Measurements from ENCODE around the gene CDH13.

Gene CDH13

DNA sequence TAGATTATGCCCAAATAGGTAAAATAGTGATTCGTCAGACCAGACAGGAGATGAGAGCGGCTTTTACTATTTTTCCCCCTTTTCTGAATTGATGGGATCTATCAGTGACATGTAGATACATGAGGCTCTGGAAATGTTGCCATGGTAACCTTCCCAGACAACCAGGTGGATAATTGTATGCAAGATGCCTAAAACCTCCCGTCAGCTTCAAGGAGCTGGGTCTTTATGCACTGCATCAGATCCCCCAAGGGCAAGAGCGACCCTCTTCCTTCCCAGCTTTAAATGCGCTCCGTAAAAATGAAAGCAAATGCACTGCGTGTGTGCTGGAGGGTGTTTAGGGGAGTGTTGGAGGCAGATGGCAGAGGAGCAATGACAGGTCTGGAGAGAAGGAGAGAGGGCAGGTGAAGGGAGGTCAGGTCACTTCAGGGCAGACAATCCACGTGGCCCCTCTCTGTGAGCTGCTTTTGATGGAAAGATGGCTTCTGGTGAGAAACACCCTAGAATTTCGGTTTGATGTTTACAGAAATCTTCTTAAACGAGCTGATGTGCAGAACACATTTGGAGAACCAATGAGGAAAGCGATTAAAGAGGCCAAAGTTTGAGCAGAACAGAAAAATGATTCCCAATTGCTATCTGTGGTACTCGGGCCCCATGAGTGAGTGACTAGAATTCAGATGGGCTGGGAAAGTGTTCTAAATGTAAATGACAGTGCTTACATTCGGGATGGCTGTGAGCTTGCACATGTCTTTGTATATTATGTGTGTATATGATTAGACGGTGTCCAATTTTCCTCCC is 719.3 kb downstream of the CDH13 start:
- no peak for DNase-seq (ENCODE audit: low read depth, low spot score)

DNA sequence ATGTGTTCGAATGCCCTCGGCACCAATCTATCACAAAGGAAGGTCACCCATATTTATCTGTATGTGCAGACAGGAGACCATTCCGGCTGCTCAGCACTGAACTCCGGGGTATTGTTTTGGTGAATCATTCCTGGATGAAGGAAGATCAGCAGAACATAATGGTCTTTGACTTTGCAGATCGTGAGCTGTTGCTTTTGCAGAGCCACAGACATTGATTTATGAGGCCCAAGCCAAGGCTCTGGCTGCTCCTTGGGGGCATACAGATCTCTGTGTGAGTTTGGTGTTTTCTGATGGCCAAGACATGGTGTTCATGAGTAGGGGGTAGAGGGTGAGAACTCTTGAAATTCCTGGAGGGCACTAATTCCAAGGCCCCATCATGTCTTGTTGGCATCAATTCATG is 722.2 kb downstream of the CDH13 start:
- no peak for DNase-seq (ENCODE audit: low read depth, low spot score)

DNA sequence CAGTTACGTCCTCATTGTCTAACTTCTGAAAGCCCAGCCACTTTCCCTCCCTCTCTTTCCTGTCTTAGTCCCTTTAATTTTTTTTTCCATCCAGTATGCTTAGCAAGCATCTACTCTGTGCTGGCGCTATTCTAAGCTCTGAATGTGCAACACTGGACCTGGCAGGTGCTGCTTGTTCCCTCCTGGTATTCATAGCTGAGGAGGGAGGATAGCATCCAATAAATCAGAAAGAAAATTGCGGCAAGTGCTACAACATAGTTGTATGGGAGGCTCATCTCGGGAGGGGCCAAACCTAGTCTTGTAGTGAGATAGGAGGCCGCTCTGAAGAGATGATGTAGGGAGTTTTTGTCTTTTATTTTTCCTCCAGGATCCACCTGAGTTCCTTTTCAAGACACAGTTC is 723.7 kb downstream of the CDH13 start:
- DNase-seq (ENCODE audit: low read depth, low spot score): no peak

- DNase-seq (ENCODE audit: low read depth, low spot score): no peak
Observed at GRCh38 chr16:83351846-83352245, 725.1 kb downstream of the CDH13 start.

DNA sequence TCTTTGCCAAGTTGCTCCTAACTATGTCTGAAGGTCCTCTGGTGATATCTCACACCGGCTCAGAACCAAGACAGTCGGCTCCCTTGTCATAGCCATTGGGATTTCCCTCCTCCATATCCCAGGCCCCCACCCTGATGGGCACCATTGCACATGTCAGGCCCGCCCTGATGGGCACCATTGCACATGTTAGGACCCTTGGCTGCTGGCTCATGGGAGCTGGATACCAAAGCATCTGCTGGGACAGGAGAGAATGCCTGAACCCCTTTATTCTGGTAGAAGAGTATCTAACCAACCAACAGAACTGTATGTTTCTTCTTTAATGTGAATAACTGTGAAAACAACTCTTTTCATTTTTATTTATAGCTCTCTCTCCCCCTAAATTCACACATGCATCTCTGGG is 726.5 kb downstream of the CDH13 start:
- no peak for DNase-seq (ENCODE audit: low read depth, low spot score)

GRCh38 chr16:83354015-83354414 is 727.2 kb downstream of the CDH13 start:
- no peak for DNase-seq (ENCODE audit: low read depth, low spot score)

DNA sequence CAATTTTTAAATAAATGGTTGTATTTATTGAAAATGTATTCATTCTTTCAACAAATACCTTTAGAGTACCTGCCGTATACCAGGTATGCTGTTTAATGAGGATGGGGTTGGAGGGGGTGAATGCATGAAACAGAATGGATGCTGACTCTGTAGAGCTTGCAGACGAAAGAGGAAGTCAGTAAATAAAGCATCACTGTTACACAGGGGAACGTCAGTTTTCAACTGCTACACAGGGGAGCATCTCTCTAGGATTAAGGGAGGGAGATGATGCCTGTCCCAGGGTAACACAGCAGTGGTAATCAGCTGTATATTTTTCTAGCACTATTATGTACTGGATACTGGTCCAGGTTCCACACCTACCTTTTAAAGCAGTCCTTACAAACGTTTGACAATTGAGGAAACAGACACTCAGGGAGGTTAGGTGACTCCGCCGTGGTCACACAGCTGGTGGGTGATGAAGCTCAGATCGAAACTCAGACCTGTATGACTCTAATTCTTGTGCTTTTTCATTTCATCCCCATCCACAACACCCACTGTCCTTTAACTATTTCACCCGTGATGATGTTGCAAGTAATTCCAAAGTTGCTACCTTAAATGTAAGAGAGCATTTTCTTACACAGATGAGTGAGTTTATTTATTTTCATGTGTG is 728.9 kb downstream of the CDH13 start:
- no peak for DNase-seq (ENCODE audit: low read depth, low spot score)

GRCh38 chr16:83356266-83356665 is 729.5 kb downstream of the CDH13 start:
- DNase-seq (ENCODE audit: low read depth, low spot score): no peak

DNA sequence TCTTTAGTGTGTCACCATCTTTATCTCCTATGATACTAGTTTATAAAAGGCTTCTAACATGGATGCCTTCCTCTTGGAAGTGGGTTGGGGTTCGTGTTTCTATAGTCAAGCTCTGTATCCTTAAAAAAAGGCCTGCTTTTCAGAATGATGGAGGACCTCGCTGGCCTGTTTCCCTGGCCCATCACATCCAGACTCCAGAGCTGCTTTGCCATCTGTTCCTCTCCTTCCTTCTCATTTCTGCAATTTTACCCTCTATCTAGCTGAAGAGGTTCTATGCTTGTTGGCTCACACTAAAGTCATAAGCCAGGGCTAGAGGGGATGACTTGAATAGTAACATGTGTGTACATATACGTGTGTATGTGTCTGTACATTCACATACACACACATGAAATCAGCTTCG is 730.2 kb downstream of the CDH13 start:
- DNase-seq (ENCODE audit: low read depth, low spot score): no peak

GRCh38 chr16:83363521-83363920 is 736.8 kb downstream of the CDH13 start:
- DNase-seq (ENCODE audit: low read depth, low spot score): no peak

- DNase-seq (ENCODE audit: low read depth, low spot score): no peak
Observed at GRCh38 chr16:83365166-83365565, 738.4 kb downstream of the CDH13 start.

- DNase-seq (ENCODE audit: low read depth, low spot score): no peak
Observed at GRCh38 chr16:83366228-83366627, 739.5 kb downstream of the CDH13 start.

GRCh38 chr16:83374979-83375378 is 748.2 kb downstream of the CDH13 start:
- no peak for DNase-seq (ENCODE audit: low read depth, low spot score)

- no peak for DNase-seq (ENCODE audit: low read depth, low spot score)
Observed at GRCh38 chr16:83389751-83390150, 763.0 kb downstream of the CDH13 start.

GRCh38 chr16:83390759-83391158 is 764.0 kb downstream of the CDH13 start:
- no peak for DNase-seq (ENCODE audit: low read depth, low spot score)

DNA sequence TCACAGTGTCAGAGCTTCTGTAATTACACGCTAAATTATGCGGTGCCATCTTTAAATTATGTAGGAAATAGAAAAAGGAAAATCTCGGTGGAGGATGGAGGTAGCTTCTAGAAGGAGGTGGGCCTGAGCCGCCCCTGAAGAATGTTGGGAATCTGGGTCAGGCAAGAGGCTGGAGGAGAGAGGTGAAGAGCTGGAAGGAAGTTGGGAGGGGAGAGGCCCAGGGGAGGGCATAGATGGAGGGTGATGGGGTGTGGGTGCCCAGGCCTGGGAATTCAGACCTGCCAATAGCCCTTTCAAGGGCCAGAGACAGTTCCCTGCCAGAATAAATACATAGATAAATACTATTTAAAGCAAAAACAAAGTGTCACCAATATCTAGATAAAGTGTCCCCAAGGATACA is 766.0 kb downstream of the CDH13 start:
- DNase-seq (ENCODE audit: low read depth, low spot score): no peak

DNA sequence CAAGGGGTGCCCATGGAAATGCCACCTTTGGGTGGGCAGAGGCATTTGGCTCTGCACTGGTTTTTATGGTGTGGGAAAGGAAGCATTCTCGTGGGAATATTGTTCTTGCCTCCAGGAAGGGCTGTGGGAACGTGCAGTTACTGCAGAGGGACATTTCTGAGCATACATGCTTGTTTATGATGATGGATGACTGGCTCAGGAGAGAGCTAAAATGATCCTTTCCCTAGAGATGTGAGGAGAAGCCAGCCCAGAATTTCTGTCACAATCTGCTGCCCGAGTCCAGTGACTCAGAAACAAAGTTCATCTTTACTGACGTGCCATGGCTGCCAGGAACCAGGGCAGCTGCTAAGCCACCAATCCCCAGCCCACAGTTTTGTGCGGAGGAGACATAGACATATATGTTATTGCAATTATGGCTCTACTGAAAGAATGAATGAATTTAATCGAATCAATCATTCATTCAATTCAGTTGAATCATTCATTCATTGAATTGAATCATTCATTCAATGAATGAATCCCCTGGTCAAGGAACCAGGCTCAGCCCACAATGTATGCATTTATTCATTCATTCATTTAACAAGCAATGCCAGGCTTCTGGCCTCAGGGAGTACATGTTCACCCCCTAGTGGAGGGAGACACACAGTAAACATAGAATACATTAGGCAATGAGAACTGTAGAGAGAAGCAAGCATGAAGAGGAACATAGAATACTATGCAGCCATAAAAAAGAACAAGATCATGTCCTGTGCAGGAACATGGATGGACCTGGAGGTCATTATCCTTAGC is 766.6 kb downstream of the CDH13 start:
- DNase-seq (ENCODE audit: low read depth, low spot score): no peak

DNA sequence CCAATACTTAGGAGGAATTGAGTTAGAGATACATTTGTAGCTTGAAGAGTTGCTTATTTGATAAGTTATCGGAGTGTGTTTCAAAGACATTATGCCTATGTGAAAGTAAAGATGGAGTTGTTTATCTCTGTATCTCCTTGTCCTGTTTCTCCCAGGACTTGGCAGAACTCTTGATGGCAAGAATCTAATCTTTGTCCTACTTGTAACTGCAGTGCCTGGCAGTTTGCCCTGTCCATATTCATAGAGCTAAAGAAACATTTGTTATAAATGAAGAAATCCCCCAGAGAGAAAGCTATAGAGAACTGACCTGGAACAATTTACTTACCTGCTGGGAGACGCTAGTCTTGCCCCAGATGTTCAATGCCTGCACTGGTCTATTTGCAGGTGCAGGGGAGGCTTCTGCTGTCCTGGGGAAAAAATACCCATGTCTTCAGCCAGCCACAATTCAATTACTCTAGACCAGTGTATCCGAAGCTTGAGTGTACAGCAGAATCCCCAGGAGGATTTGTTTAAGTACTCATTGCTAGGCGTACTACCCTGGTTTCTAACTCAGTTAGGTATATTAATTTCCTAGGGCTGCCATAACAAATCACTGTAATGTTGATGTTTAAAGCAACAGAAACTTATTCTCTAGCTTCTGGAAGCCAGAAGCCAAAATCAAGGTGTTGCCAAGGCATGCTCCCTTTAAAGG is 771.0 kb downstream of the CDH13 start:
- no peak for DNase-seq (ENCODE audit: low read depth, low spot score)

- no peak for DNase-seq (ENCODE audit: low read depth, low spot score)
Observed at GRCh38 chr16:83400234-83400633, 773.5 kb downstream of the CDH13 start.

- no peak for DNase-seq (ENCODE audit: low read depth, low spot score)
Observed at GRCh38 chr16:83402160-83402814, 775.5 kb downstream of the CDH13 start.

GRCh38 chr16:83402967-83403366 is 776.2 kb downstream of the CDH13 start:
- DNase-seq (ENCODE audit: low read depth, low spot score): no peak
